Choroid plexus epithelial cell (primary cell): Measurements from ENCODE around the gene GOLT1B.
A peak's percentile ranks its signal among the peaks of the same experiment; 100 is the strongest.

ENCODE experiments used
- DNase-seq: peaks from one replicate; pipeline ENCODE4 v3.0.0-alpha.2; 2010; ENCODE audit warnings: low read depth
- H3K4me3 ChIP-seq: 2 replicates; pipeline ENCODE4 v1.5.1; 2011; ENCODE audit warnings: low read depth, mild to moderate bottlenecking, control low read depth, low read length, moderate library complexity
- TF ChIP-seq, protein P1 (sequence below): conservative IDR thresholded peaks from 2 replicates; pipeline ENCODE4 v1.5.1; 2011; ENCODE audit warnings: low read depth, mild to moderate bottlenecking, control low read depth, inconsistent platforms, low read length, moderate library complexity

GOLT1B gene

GRCh38 chr12:21521541-21521940 is 20.0 kb downstream of the GOLT1B start:
- TF ChIP-seq, protein P1, sequence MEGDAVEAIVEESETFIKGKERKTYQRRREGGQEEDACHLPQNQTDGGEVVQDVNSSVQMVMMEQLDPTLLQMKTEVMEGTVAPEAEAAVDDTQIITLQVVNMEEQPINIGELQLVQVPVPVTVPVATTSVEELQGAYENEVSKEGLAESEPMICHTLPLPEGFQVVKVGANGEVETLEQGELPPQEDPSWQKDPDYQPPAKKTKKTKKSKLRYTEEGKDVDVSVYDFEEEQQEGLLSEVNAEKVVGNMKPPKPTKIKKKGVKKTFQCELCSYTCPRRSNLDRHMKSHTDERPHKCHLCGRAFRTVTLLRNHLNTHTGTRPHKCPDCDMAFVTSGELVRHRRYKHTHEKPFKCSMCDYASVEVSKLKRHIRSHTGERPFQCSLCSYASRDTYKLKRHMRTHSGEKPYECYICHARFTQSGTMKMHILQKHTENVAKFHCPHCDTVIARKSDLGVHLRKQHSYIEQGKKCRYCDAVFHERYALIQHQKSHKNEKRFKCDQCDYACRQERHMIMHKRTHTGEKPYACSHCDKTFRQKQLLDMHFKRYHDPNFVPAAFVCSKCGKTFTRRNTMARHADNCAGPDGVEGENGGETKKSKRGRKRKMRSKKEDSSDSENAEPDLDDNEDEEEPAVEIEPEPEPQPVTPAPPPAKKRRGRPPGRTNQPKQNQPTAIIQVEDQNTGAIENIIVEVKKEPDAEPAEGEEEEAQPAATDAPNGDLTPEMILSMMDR: no peak
- no peak for DNase-seq
- no peak overlapping the region for H3K4me3 ChIP-seq

- H3K4me3 ChIP-seq: no peak overlapping the region
- TF ChIP-seq, protein P1: no peak
- no peak for DNase-seq
Measured at GRCh38 chr12:21523148-21523547, 21.6 kb downstream of the GOLT1B start.

GRCh38 chr12:21526053-21526452 is 24.5 kb downstream of the GOLT1B start, which contains the start of gene SPX:
Gene SPX (plus strand): TSS chr12:21526296. CDS start chr12:21526473, 177 bp downstream.
- peak within 1 kb of the TSS; percentile 69 for H3K4me3 ChIP-seq
- peak; percentile 48 for DNase-seq
- TF ChIP-seq, protein P1: no peak

DNA sequence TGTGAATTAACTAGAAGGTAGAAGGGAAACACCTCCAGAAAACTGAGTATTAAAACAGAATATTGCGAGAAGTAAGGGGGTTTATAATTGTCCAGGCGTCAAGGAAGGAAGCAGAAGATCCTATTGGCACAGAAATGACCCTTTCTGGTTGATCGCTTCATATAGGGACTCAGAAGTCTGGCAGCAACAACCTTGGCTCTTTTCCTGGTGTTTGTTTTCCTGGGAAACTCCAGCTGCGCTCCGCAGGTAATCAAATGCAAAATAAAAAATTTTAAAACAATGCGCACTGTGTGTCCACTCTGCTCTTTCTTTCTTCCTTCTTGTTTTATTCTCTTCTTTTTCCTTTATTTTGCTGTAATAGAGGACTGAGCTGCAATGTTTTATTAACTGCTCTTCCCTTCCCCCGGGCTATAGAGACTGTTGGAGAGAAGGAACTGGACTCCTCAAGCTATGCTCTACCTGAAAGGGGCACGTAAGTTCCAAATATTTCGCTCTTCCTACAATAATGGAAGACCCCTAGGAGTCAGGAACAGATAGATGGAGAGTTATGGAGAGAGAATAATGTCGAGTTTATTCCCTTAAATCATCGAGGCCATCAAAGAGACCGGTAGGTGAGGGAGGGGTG is 25.2 kb downstream of the GOLT1B start:
- peak overlapping the region; percentile 69 for H3K4me3 ChIP-seq
- peak; percentile 11 for DNase-seq

GRCh38 chr12:21527451-21528180 is 26.0 kb downstream of the GOLT1B start:
- TF ChIP-seq, protein P1: no peak
- peak; percentile 48 for DNase-seq

More for the DNA sequence above, 25.2 kb downstream of the GOLT1B start:
- TF ChIP-seq, protein P1: no peak

GRCh38 chr12:21528953-21529352 is 27.4 kb downstream of the GOLT1B start:
- no peak overlapping the region for H3K4me3 ChIP-seq
- TF ChIP-seq, protein P1: no peak
- DNase-seq: peak; percentile 75

More at GRCh38 chr12:21527451-21528180, 26.0 kb downstream of the GOLT1B start:
- H3K4me3 ChIP-seq: peak overlapping the region; percentile 69
